Head of caudate nucleus (tissue), 42 donors: ENCODE data around the gene MUC4.
"Not testable (repeated sequence)": the region's sequence is repeated elsewhere in the genome, so short reads cannot be mapped to it uniquely, and the experiment has no call there.

ENCODE experiments used
- DNase-seq, 42 donors: peaks; one replicate each; pipeline versions ENCODE4 v3.0.0 to v3.0.0-alpha.2; 2020 to 2021; ENCODE audit warnings: mixed read lengths in 7 of 42
- intact Hi-C: fragments of 100-400 bp; cut with DNase I; formaldehyde crosslinking; loops from one replicate; pipeline ENCODE4 v1.15.0; 2022

Gene MUC4

GRCh38 chr3:195801251-195802183, 10.2 kb downstream of the MUC4 start:
- intact Hi-C loops, result no loop called here
- peak in 2 of 42 donors; percentile 4 to 20 for DNase-seq

- intact Hi-C loops, result no loop called here
- peak in 1 of 42 donors; percentile 6 for DNase-seq
Observed at GRCh38 chr3:195800240-195800639, 11.5 kb downstream of the MUC4 start.

- DNase-seq, result peak in 1 of 42 donors; percentile 32
- intact Hi-C loops, result no loop called here
Observed at GRCh38 chr3:195796795-195797194, 14.9 kb downstream of the MUC4 start.

GRCh38 chr3:195794708-195795107, 17.0 kb downstream of the MUC4 start:
- intact Hi-C loops, result no loop called here
- DNase-seq, result peak in 1 of 42 donors; percentile 20

- DNase-seq, intact Hi-C loops: not testable (repeated sequence)
Observed at GRCh38 chr3:195792621-195793020, 19.1 kb downstream of the MUC4 start.

- DNase-seq, result peak in 2 of 42 donors; percentile 3
- intact Hi-C loops, result no loop called here
Observed at GRCh38 chr3:195790901-195791300, 20.8 kb downstream of the MUC4 start.

- intact Hi-C loops, result no loop called here
- peak in 2 of 42 donors; percentile 22 to 31 for DNase-seq
Observed at GRCh38 chr3:195788711-195789581, 22.8 kb downstream of the MUC4 start.

GRCh38 chr3:195785781-195786405, 25.8 kb downstream of the MUC4 start:
- intact Hi-C loops, result not testable (repeated sequence)
- DNase-seq, result peak in 3 of 42 donors; percentile 9 to 32 (median 19)

GRCh38 chr3:195784031-195784430, 27.7 kb downstream of the MUC4 start:
- intact Hi-C loops, result not testable (repeated sequence)
- peak in 2 of 42 donors; percentile 7 to 23 for DNase-seq

- intact Hi-C loops, result not testable (repeated sequence)
Observed at GRCh38 chr3:195781236-195781635, 30.5 kb downstream of the MUC4 start.

GRCh38 chr3:195777975-195778374, 33.8 kb downstream of the MUC4 start:
- intact Hi-C loops, result no loop called here

More at GRCh38 chr3:195781236-195781635, 30.5 kb downstream of the MUC4 start:
- DNase-seq, result peak in 2 of 42 donors; percentile 20 to 24

GRCh38 chr3:195774917-195775316, 36.8 kb downstream of the MUC4 start:
- DNase-seq, result peak in 37 of 42 donors; percentile 20 to 73 (median 44)
- intact Hi-C loops, result no loop called here

More at GRCh38 chr3:195777975-195778374, 33.8 kb downstream of the MUC4 start:
- DNase-seq, result peak in 1 of 42 donors; percentile 1

- intact Hi-C loops, result no loop called here
- DNase-seq, result peak in 1 of 42 donors; percentile 6
Observed at GRCh38 chr3:195773956-195774537, 37.7 kb downstream of the MUC4 start.

GRCh38 chr3:195771646-195772300, 40.0 kb downstream of the MUC4 start:
- intact Hi-C loops, result no loop called here
- DNase-seq, result peak in 1 of 42 donors; percentile 1

- intact Hi-C loops, result not testable (repeated sequence)
- DNase-seq, result peak in 1 of 42 donors; percentile 9
Observed at GRCh38 chr3:195770841-195771645, 40.7 kb downstream of the MUC4 start.

- peak in 3 of 42 donors; percentile 2 to 19 (median 16) for DNase-seq
- intact Hi-C loops, result no loop called here
Observed at GRCh38 chr3:195770081-195770840, 41.5 kb downstream of the MUC4 start.
